ENCODE data around the gene CGB1. TPM values are rescaled to one million over a fixed set of nuclear protein-coding genes. Genes with fewer than 3 reads are reported as not detected.

CGB1 gene
- total and polyA plus RNA-seq, 7 donors: not detected

DNA sequence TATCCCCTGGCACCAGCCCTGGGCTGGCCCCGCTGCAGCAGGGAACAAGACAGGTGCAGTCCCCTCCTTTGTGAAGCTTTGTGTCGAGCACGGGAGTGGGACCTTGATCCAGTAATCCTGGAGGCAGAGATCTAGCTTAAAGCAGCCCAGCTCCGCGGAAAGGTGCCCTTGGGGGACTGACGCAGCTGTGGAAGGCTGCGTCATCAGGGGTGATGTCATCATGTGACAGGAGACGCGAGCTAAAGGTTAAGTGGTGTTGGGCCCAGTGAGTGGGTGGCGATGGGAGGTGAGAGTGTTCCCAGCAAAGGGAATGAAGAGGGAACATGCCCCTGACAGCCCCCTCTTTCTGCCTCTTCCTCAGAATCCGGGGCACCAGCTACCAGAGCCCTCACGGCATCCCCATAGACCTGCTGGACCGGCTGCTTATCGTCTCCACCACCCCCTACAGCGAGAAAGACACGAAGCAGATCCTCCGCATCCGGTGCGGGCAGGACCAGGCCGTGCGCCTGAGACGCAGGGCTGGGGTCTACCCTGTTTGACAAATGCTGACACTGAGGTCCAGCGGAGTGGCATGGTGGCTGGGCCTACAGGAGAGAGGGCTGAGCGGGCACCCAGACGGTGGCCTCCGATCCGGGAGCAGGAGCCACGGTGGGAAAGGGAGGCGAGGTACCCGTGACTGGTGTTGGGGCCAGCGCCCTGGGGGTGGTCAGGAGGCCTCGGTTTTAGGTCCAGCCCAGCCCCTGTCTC lies 22.4 kb downstream of the CGB1 start:
- DNase-seq: no peak
- ATAC-seq: no peak
- H3K4me3 ChIP-seq: no peak overlapping the region
- intact Hi-C loops (cut with DNase I): loop anchor here in 1 of 2 donors (5.0 kb wide), 1 partner anchor 43 kb away; the partner anchor contains the start of gene CGB7
- H3K27me3 ChIP-seq (ENCODE audit: insufficient read depth in 3 of 3, low read length in 2 of 3): no peaks in the 10 kb centered on the region
- H3K36me3 ChIP-seq (ENCODE audit: insufficient read depth in 1 of 2, low read depth in 1 of 2): peaks cover 17 to 62% of the 10 kb centered on the region in 2 donors
- 88 to 92% (median 90%) methylated on average over 32 of the region's 32 CpGs for WGBS, 3 donors
- TF ChIP-seq, protein P1, sequence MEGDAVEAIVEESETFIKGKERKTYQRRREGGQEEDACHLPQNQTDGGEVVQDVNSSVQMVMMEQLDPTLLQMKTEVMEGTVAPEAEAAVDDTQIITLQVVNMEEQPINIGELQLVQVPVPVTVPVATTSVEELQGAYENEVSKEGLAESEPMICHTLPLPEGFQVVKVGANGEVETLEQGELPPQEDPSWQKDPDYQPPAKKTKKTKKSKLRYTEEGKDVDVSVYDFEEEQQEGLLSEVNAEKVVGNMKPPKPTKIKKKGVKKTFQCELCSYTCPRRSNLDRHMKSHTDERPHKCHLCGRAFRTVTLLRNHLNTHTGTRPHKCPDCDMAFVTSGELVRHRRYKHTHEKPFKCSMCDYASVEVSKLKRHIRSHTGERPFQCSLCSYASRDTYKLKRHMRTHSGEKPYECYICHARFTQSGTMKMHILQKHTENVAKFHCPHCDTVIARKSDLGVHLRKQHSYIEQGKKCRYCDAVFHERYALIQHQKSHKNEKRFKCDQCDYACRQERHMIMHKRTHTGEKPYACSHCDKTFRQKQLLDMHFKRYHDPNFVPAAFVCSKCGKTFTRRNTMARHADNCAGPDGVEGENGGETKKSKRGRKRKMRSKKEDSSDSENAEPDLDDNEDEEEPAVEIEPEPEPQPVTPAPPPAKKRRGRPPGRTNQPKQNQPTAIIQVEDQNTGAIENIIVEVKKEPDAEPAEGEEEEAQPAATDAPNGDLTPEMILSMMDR (IDR thresholded peaks at IDR 0.05): no peak
- no peaks in the 10 kb centered on the region for H3K9me3 ChIP-seq
- H3K4me1 ChIP-seq: peaks cover 7% of the 10 kb centered on the region
- no peak overlapping the region for H3K27ac ChIP-seq

DNA sequence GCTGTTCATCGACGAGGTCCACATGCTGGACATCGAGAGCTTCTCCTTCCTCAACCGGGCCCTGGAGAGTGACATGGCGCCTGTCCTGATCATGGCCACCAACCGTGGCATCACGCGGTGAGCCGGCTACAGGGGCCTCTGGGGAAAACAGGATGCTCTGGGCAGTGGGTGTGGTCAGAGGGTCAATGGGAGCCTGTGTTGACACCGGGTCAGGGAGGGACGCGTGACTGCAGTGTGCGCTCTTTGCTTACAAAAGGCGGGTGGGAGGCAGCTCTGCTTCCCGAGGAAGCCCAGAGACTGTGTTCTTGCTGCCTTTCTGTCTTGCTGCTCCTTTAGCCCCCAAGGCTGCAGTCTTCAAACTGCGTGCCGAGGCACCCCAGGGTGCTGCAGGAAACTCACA lies 25.5 kb downstream of the CGB1 start:
- DNase-seq: no peak
- H3K9me3 ChIP-seq: no peaks in the 10 kb centered on the region
- TF ChIP-seq, protein P1 (IDR thresholded peaks at IDR 0.05): no peak
- intact Hi-C loops (cut with DNase I): loop anchor here in 1 of 2 donors (5.0 kb wide), 1 partner anchor 46 kb away; the partner anchor contains the start of gene CGB7
- ATAC-seq: no peak
- H3K4me1 ChIP-seq: no peaks in the 10 kb centered on the region
- no peaks in the 10 kb centered on the region for H3K27me3 ChIP-seq (ENCODE audit: insufficient read depth in 3 of 3, low read length in 2 of 3)
- peaks cover 17 to 91% of the 10 kb centered on the region in 2 donors for H3K36me3 ChIP-seq (ENCODE audit: insufficient read depth in 1 of 2, low read depth in 1 of 2)
- no peak overlapping the region for H3K27ac ChIP-seq
- 87 to 93% (median 87%) methylated on average over 17 of the region's 17 CpGs for WGBS, 3 donors
- H3K4me3 ChIP-seq: no peak overlapping the region

DNA sequence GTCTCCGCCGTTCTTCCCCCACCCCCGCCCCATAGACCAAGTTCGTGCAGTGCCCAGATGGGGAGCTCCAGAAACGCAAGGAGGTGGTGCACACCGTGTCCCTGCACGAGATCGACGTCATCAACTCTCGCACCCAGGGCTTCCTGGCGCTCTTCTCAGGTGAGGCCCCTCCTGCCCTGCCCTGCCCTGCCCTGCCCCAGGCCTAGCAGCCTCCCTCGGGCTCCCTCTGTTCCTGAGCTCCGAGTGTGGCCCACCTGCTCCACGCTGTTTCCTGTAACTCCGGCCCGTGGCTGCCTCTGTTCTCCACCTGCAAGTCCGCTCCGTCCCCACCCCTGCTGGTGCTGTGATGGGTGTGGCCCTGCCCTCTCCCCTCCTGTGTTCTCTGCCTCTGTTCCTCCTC lies 26.2 kb downstream of the CGB1 start:
- TF ChIP-seq, protein P1 (IDR thresholded peaks at IDR 0.05): no peak
- WGBS, 3 donors: 84 to 95% (median 89%) methylated on average over 18 of the region's 18 CpGs

DNA sequence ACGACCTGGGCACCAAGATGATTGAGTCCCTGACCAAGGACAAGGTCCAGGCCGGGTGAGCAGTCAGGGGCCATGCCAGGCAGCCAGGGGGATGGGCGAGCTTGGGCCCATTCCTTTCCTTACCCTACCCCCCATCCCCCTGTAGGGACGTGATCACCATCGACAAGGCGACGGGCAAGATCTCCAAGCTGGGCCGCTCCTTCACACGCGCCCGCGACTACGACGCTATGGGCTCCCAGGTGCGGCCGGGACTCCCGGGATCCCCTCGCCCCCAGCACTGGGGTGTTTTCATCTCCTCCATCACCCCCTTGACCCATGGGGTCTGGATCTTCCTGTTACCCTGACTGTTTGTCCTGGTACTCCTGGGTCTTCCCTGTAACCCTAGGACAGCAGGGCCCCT lies 26.9 kb downstream of the CGB1 start:
- Histone ChIP-seq H3K36me3 (ENCODE audit: insufficient read depth in 1 of 2, low read depth in 1 of 2) (peaks cover 16 to 91% of the 10 kb centered on the region in 2 donors), H3K4me3 (no peak overlapping the region), H3K27me3 (ENCODE audit: insufficient read depth in 3 of 3, low read length in 2 of 3) (no peaks in the 10 kb centered on the region), H3K9me3 (no peaks in the 10 kb centered on the region), H3K4me1 (no peaks in the 10 kb centered on the region), H3K27ac (no peak overlapping the region)
- DNase-seq: no peak
- WGBS, 3 donors: 93 to 96% (median 94%) methylated on average over 18 of the region's 18 CpGs
- TF ChIP-seq, protein P1 (IDR thresholded peaks at IDR 0.05): no peak
- ATAC-seq: no peak
- intact Hi-C loops (cut with DNase I): loop anchor here in 1 of 2 donors (5.0 kb wide), 1 partner anchor 47 kb away; the partner anchor contains the start of gene CGB7

More for the DNA sequence above, 26.2 kb downstream of the CGB1 start:
- Histone ChIP-seq H3K4me3 (no peak overlapping the region), H3K36me3 (ENCODE audit: insufficient read depth in 1 of 2, low read depth in 1 of 2) (peaks cover 16 to 91% of the 10 kb centered on the region in 2 donors), H3K9me3 (no peaks in the 10 kb centered on the region), H3K4me1 (no peaks in the 10 kb centered on the region), H3K27me3 (ENCODE audit: insufficient read depth in 3 of 3, low read length in 2 of 3) (no peaks in the 10 kb centered on the region), H3K27ac (no peak overlapping the region)
- intact Hi-C loops (cut with DNase I): loop anchor here in 1 of 2 donors (5.0 kb wide), 1 partner anchor 47 kb away; the partner anchor contains the start of gene CGB7
- DNase-seq (no peak), ATAC-seq (no peak)

Data from psoas muscle (tissue), 8 donors.